GM18868 (cell line): ENCODE measurements around the gene PRDM1.

Experiments used
- ATAC-seq: cut with Tn5 transposase; IDR thresholded peaks from one replicate; pipeline ENCODE4 v1.9.1; 2021; ENCODE audit warnings: mild to moderate bottlenecking, moderate library complexity; ENCODE audit not compliant: unreplicated experiment

PRDM1 gene

DNA sequence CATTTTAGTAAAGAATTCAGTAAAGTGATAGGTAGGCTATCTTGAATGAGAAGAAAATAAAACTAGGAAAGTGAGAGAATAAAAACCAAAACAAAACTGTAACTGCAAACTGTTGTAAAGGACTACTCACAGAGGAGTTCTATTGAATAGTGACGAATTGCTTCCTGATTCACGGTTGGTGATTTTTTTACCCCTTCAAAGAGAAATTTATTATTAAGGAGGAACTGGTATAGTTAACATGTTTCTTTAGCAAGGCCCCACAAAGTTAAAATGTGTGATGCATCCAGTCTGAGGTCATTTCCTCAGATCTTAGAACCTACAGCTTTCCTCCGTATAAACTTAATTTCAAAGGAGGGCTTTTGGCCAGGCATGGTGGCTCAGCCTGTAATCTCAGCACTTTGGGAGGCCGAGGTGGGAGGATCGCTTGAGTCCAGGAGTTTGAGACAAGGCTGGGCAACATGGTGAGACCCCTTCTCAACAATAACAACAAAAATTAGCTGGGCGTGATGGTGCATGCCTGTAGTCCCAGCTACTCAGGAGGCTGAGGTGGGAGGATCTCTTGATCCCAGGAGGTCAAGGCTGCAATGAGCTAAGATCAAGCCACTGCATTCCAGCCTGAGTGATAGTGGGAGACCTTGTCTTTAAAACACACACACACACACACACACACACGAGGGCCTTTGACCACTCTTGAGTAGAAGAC, 8.3 kb downstream of the PRDM1 start:
- no peak for ATAC-seq

DNA sequence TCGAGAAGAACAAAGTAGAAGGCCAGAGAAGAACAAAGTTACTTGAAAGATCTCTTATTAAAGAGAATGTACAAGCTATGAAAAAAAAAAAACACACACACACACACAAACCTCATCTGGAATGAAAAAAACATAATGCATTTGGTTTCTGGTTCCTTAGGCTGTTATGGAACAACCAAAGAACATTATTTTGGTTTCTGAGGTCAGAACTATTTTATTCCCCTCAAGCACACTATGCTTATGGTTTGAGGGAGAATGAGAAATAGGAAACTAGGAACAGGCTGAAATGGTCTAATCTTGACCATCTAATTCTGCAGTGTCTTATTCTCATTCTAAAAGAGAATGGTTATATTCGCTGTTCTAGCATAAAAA, 8.8 kb downstream of the PRDM1 start:
- no peak for ATAC-seq

DNA sequence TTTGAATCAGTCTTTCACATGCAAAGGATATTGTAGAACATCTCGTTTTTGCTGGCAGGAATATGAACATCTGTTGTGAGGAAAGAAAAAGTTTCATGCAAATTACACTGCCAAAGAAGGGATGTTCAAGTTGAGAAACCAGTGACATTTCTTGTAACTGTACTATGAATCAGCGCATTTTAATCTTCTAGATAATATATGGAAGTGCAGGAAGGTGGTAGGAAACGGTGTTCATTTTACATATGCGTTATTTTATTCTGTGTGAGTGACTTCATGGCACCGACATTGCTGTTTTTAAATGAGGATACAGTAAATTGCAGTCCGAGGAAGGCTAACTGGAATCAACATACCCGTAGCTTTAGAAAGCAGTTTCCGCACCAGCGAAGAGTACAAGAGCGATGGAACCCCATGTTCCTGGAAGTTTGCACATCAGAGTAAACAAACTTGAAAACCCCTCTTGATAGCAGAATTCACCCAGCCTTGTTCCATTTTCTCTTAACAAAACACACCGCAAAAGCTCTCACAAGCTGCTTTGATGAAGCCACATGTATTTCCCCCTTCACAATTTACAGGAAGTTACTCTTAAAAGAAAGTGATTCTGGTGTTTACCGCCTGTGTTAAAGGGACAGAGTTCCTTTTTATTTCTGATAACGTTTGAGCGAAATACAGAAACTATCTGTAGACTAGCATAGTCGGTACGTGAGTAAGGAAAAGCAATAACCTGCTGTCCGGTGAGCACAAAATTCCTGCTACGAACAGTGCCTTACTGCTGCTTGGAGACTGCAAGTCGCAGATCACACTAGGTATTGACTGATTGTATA, 11.5 kb downstream of the PRDM1 start:
- ATAC-seq: peak; percentile 64

DNA sequence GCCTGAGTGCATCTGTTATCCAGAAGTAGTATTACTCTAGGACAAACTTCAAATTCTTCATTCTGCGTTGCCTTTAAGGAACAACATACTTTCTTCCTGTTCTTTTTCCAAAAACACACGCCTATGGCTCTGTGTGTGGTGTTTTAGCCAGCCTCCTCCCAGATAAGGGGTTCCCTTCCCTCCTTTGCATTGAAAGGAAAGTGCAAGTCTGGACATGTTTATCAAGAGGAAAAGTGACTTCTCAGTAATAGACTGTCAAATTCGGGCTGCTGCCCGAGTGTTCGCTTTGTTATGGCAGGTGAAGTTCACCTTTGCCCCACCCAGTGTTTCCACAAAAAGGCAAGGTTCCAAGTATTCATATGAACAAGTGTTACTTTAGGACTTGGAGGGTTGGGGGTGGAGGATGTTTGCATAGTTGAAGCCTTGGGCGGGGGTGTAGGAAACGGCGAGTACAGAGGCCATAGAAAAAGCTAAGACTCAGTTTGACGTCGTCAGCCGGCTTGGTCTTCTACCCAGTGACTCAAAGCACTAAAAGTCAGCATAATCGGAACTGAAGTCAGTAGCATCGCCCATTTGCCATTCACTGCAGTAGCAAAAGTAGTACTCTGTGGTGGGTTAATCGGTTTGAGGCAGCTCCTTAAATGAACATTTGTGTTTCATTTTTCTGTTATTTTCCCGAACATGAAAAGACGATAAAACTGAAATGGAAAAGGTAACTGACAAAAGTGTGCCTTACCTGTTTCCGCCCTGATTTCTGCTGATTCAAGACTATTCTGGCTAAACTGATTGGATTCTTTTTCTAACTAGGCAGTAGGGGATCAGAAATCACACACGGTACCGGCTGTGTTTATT, 12.5 kb downstream of the PRDM1 start:
- ATAC-seq: no peak

DNA sequence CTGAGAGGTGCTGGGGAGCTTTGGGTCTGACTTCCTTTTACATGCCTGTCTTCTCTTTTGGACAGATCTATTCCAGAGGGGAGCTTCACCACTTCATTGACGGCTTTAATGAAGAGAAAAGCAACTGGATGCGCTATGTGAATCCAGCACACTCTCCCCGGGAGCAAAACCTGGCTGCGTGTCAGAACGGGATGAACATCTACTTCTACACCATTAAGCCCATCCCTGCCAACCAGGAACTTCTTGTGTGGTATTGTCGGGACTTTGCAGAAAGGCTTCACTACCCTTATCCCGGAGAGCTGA, 13.1 kb downstream of the PRDM1 start:
- no peak for ATAC-seq

DNA sequence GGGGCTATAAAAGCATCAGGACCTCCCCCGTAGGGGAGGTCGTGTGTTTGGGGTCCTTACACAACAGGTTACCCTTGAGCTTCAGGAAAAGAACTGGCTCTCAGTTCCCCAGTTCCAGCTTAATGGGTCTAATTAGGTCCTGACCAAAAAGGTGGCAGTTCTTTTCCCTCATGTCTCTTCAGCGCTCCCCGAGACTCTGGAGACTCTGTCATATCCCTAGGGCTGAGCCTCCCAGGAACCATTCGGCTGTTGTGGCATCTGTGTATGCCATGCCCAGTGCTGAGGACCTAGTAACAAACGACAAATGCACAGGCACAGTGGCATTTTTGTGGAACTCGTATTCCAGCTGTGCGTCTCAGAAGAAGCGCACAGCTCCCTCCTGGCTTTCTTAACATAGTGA, 14.6 kb downstream of the PRDM1 start:
- ATAC-seq: no peak

DNA sequence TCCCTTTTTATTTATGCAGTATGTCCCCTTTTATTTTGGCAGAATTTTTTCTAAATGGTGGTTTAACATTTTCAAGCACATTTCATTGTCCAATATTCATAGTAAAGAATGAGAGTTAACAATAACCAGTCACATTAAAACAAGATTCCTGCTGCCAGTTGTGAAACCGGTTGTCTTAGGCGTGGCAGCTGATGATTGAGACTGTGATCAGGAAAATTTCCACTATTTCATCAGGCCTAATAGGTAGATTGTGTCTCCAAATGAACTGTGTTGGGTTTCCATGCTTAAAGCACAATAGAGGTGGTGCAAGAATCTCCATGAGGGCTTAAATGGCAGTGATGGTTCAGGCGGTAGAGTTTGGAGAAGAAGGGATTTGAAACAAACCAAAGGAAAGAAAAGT, 15.3 kb downstream of the PRDM1 start:
- no peak for ATAC-seq

DNA sequence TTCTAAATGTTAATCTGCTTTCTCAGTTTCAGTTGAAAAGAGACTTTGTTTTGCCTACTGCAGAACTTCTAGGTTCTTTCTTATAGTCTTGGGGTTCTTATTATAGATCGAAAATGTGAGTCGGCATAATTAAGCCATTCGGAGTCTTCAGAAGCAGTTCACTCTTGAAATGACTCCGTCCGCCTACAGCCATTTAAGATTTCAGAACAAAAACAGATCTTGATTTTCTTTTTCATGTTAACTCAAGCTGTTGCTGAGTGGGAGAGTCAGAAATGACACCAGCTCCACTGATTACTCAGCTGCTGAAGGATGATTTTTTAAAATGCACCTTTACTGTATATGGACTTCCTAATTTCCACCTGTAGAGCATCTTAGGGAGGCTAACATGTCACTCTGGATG, 15.9 kb downstream of the PRDM1 start:
- peak; percentile 76 for ATAC-seq

DNA sequence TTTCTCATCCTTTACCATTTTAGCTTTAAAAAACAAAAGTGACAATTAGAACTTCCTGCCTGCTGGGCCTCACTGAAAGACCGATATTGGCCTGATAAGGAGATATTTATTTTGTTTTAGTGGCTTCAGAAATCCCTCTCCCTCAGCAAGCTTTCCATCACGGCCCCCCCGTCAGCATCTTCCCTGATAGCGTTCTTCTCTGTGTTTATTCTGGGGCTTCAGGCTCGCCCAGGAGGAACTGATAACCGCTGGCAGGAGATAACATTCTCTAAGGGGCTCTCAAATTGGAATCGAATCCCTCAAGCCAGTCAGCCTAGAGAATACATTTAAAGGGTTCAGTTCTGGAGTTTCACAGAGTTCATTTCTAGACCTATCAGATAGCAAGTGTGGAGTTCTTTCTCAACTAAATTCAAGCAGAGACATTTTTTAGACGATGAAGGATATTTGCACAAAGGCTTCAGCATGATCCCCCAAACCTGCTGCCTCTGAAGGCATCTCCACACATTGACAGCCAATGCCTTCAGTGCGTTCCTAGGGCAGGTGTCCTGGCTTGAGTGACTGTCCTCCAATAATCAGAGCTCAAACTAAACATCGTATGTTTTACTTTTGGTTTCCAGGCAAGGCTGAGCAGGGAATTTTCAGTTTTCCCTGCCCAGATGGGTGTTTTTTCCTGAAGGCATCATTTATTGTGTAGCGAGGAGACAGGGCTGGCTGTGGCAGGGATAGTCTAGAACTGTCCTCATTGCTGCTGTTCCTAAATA, 17.0 kb downstream of the PRDM1 start:
- no peak for ATAC-seq

DNA sequence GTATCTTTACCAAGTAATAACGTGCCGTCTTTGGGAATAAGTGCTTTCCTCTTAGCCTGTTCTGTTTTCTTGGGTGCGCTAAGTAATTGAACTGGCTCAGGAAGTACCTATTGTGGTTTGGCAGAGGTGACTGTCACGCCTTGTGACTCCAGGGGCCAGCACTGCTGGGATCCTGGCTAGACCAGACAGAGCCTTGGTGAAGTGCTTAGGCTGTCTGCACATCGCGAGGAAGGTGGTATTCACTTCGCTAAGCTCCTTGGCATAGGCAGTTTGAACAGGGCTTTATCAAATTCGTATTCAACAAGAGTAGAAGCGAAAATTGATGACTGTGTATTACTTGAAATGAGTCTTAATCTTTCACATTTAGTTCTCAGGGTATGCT, 17.6 kb downstream of the PRDM1 start:
- ATAC-seq: peak; percentile 31

DNA sequence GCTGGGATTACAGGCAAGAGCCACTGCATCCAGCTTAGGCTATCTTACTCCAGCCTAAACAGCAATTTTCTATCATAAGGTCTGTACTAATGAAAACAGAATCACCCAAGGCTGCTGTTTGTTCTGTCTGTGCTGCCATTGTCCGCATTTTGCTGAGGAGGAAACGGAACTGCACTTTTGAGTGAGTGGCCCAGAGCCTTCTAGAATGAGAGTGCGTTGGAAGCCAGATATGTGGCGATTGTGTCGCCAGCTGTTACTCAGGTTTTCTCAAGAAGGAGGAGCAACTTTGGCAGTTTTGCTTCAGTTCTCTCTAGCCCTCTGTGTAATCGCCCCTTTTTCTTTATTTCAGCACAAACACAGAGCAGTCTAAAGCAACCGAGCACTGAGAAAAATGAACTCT, 18.3 kb downstream of the PRDM1 start:
- ATAC-seq: no peak

DNA sequence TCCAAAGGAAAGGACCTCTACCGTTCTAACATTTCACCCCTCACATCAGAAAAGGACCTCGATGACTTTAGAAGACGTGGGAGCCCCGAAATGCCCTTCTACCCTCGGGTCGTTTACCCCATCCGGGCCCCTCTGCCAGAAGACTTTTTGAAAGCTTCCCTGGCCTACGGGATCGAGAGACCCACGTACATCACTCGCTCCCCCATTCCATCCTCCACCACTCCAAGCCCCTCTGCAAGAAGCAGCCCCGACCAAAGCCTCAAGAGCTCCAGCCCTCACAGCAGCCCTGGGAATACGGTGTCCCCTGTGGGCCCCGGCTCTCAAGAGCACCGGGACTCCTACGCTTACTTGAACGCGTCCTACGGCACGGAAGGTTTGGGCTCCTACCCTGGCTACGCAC, 18.8 kb downstream of the PRDM1 start:
- ATAC-seq: no peak

DNA sequence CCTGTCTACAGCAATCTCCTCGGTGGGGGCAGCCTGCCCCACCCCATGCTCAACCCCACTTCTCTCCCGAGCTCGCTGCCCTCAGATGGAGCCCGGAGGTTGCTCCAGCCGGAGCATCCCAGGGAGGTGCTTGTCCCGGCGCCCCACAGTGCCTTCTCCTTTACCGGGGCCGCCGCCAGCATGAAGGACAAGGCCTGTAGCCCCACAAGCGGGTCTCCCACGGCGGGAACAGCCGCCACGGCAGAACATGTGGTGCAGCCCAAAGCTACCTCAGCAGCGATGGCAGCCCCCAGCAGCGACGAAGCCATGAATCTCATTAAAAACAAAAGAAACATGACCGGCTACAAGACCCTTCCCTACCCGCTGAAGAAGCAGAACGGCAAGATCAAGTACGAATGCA, 19.4 kb downstream of the PRDM1 start:
- ATAC-seq: no peak

DNA sequence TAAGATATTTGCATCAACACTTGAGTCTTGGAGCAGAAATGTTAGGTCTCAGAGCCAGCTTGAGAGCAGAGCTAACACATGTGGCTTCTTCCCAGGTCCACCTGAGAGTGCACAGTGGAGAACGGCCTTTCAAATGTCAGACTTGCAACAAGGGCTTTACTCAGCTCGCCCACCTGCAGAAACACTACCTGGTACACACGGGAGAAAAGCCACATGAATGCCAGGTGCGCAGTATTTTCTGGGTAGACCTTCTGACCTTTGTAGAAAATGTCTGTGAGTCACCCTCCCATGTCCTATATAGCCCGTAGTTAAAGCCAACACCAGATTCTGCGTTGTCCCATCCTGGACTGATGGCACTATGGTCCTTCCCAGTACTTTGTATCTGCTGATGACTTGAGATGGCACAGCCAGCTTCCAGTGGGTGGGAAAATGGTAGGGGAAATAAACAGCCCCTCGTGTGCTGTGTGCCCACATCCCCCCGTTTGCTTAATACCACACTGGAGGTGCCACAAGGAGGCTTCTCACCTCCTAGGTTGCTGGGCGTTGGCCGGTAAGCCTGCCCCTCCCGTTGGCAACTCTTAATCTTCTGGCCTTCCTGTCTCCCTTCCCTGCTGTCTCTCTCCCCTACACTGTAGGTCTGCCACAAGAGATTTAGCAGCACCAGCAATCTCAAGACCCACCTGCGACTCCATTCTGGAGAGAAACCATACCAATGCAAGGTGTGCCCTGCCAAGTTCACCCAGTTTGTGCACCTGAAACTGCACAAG, 20.3 kb downstream of the PRDM1 start:
- no peak for ATAC-seq

DNA sequence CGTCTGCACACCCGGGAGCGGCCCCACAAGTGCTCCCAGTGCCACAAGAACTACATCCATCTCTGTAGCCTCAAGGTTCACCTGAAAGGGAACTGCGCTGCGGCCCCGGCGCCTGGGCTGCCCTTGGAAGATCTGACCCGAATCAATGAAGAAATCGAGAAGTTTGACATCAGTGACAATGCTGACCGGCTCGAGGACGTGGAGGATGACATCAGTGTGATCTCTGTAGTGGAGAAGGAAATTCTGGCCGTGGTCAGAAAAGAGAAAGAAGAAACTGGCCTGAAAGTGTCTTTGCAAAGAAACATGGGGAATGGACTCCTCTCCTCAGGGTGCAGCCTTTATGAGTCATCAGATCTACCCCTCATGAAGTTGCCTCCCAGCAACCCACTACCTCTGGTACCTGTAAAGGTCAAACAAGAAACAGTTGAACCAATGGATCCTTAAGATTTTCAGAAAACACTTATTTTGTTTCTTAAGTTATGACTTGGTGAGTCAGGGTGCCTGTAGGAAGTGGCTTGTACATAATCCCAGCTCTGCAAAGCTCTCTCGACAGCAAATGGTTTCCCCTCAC, 21.0 kb downstream of the PRDM1 start:
- no peak for ATAC-seq

DNA sequence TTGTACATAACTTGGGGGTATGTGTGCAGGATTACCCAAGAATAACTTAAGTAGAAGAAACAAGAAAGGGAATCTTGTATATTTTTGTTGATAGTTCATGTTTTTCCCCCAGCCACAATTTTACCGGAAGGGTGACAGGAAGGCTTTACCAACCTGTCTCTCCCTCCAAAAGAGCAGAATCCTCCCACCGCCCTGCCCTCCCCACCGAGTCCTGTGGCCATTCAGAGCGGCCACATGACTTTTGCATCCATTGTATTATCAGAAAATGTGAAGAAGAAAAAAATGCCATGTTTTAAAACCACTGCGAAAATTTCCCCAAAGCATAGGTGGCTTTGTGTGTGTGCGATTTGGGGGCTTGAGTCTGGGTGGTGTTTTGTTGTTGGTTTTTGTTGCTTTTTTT, 22.0 kb downstream of the PRDM1 start:
- no peak for ATAC-seq

DNA sequence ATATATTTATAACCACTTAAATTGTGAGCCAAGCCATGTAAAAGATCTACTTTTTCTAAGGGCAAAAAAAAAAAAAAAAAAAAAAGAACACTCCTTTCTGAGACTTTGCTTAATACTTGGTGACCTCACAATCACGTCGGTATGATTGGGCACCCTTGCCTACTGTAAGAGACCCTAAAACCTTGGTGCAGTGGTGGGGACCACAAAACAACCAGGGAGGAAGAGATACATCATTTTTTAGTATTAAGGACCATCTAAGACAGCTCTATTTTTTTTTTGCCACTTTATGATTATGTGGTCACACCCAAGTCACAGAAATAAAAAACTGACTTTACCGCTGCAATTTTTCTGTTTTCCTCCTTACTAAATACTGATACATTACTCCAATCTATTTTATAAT, 22.9 kb downstream of the PRDM1 start:
- ATAC-seq: no peak

DNA sequence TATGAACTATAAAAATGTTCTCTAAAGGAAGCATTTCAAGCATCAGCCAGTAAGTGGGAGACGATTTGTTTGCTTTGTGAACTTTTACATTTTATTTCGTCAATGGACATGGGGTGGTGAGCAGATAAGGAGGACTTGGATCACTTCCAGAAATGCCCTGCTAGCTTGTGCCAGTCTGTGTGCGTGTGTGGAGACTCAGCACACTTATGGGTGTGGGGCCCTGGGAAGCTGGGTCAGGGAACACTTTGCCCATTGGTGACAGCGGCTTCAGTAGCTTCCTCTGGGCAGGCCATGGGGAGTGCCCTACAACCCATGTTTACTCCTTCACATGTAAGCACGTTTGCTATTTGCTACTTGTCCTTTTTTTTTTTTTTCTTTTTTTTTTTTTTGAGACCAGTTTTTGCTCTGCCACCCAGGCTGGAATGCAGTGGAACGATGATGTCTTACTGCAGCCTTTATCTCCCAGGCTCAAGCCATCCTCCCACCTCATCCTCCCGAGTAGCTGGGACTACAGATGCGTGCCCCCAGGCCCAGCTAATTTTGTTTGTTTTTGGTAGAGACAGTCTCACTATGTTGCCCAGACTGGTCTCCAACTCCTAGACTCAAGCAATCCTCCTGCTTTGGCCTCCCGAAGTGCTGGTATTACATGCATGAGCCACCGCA, 24.2 kb downstream of the PRDM1 start:
- ATAC-seq: no peak

DNA sequence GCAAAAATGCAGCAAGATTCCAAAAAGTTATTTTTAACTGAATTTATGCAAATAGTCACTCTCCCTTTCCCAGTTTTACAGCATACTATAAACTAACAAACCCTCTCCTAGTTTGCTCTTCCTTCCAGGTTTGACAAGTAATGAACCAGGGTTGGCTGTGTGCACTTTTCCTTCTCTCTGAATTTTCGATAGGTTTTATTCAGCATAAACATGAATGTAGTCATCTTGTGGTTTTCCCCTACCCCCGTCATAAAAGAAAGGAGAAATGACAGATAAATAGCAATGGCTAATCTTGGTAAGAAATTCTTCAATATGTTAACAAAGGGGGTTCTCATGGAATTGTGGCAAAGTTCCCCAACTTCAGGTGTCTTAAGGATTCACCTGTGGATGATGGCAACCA, 26.3 kb downstream of the PRDM1 start:
- ATAC-seq: no peak
